OCI-M1 (cell line): Measurements from ENCODE around the gene KAZN.

Experiments
- DNase-seq: peaks from one replicate; lab custom pipeline; 2025; lab: John Stamatoyannopoulos, UW

KAZN gene

DNA sequence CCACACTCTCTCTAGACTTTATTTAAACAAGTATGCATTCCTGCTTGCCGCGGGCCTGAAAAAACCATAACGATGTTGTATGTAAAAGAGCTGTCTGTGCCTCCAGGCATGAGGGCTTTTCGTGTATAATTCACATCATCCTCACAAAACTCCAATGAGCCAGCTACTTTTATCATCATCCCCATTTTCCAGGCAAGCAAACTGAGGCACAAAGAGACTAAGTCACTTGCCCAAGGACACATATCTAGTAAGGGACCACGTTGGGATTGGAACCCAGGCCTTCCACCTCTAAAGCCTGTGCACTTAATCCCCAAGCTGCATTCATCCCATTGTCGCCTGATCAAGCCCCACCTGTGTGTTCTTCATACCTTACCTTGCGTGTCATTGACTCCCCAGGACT, 226.9 kb downstream of the KAZN start:
- no peak for DNase-seq

- DNase-seq: no peak
Measured at GRCh38 chr1:14826172-14826636, 227.7 kb downstream of the KAZN start.

- no peak for DNase-seq
Measured at GRCh38 chr1:14826731-14827326, 228.3 kb downstream of the KAZN start.

GRCh38 chr1:14827870-14828269, 229.4 kb downstream of the KAZN start:
- DNase-seq: no peak

DNA sequence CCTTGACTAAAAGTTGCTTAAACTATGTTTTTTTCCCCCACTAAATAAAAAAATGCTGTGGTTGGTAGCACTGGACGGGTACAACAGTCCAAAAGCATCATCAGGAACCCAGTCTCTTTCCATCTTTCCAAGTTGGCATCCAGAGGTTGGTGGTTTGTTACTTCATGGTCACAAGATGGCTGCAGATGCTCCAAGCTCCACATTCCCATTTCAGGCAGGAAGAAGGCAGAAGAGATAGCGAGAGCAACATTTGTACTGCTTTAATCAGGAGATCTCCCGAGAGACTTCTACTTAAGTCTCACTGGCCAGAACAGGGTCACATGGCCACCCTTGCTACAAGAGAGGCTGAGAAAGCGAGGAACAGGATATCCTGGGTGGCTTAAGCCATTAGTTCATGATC, 230.2 kb downstream of the KAZN start:
- DNase-seq: no peak

GRCh38 chr1:14835725-14836124, 237.2 kb downstream of the KAZN start:
- DNase-seq: no peak

DNA sequence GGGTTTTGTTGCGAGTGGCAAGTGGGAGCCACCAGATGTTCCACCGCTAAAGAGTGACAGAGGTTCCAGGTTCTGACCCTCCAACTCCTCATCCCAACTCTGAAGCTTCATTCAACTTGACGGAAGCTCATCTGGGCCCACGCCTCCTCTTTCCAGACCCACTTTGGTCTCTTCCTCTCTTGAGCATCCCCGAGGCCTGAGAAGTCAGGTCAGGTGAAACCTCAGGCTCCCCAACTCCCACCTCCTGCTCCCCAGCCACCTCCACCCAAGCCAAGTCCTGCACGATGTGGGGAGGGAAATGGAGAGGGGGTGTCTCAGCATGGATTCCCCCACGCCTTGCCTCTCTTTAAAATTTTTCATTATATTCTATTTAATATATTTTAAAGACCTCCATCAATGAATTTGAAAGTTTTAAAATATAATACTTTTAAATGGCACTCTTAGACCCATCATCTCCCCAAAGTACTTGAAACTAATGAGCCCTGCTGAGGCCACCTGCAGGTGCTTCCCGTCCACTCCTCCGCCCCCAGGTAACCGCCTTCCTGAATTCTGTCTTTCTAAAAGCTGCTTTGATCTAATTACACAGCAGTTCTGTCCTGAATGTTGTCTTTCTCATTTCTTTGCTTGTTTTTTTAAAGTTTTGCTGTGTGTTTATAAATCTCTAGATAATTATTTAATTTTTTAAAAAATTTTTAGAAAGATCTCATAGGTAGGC, 238.1 kb downstream of the KAZN start:
- DNase-seq: no peak

DNA sequence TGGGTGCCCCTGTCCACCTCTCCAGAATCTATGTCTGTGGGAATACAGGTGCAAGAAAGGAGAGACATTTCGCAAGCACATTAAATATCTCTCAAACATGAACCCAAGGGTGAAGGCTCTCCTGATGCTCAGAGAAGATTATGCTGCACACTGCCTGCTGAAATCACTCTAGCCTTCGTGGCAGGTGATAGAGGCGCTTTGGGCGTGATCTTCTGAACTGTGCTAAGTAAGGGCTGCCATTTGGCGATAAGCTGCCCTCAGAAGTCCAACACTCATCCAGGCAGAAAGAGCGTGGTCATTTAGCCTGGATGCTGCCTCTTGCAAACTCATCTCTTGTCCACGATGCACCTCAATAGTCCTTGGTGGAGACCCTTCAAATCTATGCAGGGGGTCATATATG, 241.9 kb downstream of the KAZN start:
- DNase-seq: no peak

- no peak for DNase-seq
Measured at GRCh38 chr1:14841456-14841855, 243.0 kb downstream of the KAZN start.

DNA sequence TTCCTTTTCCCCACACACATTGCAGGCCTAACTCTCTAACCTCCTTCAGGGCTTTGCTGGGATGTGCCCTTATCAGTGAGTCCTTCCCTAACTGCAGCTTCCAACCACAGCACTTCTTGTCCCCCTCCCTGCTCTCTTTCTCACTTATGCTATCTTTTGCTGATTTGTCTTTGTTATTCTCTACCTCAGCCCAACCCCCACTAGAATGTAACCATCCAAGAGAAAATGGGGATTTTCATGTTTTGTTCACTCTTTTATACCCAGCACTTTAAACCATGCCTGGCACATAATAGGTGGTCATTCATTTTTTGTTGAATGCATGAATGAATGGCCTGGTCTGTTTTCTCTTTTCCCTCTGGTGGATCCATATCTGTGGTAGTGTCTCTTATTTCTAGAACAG, 243.5 kb downstream of the KAZN start:
- DNase-seq: no peak

GRCh38 chr1:14842361-14842760, 243.9 kb downstream of the KAZN start:
- DNase-seq: no peak

DNA sequence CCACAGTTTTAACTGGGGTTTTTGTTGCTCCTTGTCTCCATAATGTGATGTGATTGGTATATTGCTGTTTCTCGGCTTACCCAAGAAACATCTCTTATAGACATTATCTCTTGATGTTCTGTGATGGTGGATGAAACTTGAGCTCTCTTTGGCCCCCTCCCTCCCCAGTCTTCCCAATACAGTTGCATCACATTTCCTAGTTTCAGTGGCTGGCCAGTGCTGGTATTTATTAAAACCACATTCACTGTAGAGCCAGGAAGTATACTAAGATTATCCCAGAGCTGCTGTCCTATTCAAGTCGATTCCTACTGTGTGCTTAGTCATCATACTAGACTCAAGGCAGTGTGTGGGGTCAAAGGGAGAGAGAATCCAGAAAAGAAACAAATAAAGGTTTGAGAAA, 244.4 kb downstream of the KAZN start:
- no peak for DNase-seq

- no peak for DNase-seq
Measured at GRCh38 chr1:14843525-14843924, 245.0 kb downstream of the KAZN start.

- DNase-seq: no peak
Measured at GRCh38 chr1:14844356-14844755, 245.9 kb downstream of the KAZN start.

DNA sequence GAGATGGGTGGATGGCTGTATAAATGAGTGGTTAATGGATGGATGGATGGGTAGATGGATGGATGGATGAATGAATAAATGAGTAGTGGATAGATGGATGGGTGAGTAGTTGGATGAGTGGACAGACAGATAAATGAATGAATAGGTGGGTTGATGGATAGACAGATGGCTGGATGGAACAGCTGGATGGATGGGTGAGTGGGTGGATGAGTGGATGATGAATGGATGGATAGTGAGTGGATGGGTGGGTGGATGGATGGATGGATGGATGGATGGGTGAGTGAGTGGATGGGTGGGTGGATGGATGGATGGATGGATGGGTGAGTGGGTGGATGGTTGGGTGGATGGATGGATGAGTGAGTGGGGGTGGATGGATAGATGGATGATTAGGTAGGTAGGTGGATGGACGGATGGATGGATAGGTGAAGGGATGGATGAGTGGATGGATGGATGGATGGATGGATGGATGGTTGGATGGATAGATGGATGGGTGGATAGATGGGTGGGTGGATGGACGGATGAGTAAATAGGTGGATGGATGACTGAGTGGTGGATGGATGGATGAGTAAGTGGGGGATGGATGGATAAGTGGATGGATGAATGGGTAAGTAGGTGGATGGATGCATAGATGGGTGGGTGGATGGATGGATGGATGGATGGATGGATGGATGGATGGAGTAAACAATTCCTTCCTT, 246.6 kb downstream of the KAZN start:
- DNase-seq: no peak

GRCh38 chr1:14845851-14846250, 247.4 kb downstream of the KAZN start:
- DNase-seq: no peak

DNA sequence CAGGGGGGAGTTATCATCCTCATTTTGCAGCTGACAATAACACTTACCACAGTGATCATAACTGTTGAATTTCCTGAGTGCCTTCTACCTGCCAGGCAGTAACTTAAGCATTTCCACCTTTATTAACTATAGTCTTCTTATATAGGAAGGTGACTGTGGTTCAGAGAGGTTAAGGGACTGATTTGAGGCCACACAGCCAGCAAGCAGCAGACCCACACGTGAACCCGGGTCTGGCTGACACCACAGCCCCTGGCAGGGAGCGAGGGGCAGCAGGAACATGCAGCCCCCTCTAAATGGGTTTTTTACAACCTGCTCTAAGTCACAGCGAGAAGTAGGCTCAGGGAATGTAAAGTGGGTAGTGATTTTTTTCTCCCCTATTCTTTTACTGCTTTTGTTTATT, 248.2 kb downstream of the KAZN start:
- DNase-seq: no peak

GRCh38 chr1:14848203-14848602, 249.7 kb downstream of the KAZN start:
- no peak for DNase-seq

- DNase-seq: no peak
Measured at GRCh38 chr1:14848625-14849024, 250.1 kb downstream of the KAZN start.

GRCh38 chr1:14849038-14849437, 250.6 kb downstream of the KAZN start:
- DNase-seq: no peak

DNA sequence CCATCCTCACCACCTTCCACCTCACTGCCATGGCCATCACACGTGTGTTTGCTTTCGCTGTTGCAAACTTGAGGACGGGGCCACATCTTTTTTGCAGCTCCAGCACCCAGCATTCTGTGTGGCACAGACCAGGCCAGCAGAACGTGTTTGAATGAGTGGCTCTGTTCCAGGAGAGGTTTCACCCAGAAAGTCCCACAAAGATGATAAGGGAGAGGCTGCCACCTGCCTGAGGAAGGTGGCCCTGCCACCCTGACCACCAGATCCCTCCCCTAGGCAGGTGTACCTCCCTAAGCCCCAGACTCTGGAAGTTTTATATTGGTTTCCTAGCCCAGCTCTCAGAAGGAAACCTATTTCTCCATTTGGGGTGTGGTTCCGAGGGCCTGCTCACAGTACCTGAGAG, 252.1 kb downstream of the KAZN start:
- DNase-seq: no peak

DNA sequence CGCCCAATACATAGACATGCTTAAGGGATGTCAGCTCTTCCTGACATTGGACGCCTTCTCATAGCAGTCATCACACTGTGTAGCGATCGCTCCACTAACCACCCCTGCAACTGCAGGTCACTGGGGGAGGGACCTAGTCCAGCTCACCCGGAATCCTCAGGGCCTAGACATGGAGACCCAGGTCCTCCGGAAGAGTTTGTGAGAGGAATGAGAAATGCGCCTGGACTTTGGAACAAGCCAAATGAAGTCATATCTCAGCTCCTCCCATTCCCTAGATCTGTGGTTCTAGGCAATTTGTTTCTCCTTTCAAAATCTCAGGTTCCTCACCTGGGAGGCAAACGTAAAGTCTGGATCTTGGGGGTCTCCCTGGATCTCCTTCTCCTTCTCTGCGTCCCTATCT, 253.3 kb downstream of the KAZN start:
- DNase-seq: no peak

DNA sequence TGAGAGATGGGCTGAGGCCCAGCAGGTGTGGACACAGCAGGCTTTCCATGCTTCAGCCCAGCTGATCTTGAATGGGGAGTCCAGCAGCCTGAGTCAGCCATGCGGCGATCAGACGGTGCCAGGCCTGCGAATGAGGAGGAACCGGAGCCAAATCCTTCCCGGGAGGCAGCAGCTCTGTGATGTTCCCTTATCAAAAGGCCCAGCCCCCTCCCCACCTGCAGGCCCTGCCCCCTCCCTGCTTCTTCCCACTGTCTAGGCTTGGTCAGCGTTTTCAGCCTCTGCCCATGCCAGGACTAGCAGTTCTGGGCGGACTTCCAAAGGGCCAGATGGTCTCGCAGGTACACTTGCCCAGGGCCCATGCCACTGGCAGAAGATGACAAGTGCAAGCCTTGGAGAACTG, 253.8 kb downstream of the KAZN start:
- DNase-seq: no peak
